Right ventricle myocardium inferior (tissue), 1 donor: ENCODE data around the gene ICA1L. TPM values are rescaled to one million over a fixed set of nuclear protein-coding genes. Genes with fewer than 3 reads are reported as not detected.

Experiments
- ATAC-seq: fragments of 200-7000 bp; cut with Tn5 transposase; one replicate; pipeline ENCODE4 v1.9.1; 2020; ENCODE audit warnings: mild to moderate bottlenecking, moderate library complexity
- DNase-seq: peaks from one replicate; pipeline ENCODE4 v3.0.0; 2021; ENCODE audit errors: missing footprints
- intact Hi-C: fragments of 100-400 bp; cut with DNase I; formaldehyde crosslinking; loops from one replicate; pipeline ENCODE4 v1.11.0; 2022
- total RNA-seq: library from RNA; stranded (reverse); fragmentation: NEBNext Ultra II Directional; extraction: Animal tissue kit (Norgen Biotek cat#: 25700); gene quantifications from one replicate; pipeline ENCODE4 v1.2.1, GENCODE V29; 2021
- donor health status: DM: no; HTN: yes; CAD: no; lungs with severe emphysema.

ICA1L gene
- total RNA-seq, 1 donor from 2014 or later: 4.6 TPM

GRCh38 chr2:202760848-202761247 is 110.7 kb downstream of the ICA1L start:
- intact Hi-C loops: no loop called here
- no peak for DNase-seq
- ATAC-seq: no peak

GRCh38 chr2:202758604-202759003 is 113.0 kb downstream of the ICA1L start:
- DNase-seq (no peak), ATAC-seq (no peak)
- intact Hi-C loops: no loop called here

- intact Hi-C loops: no loop called here
- no peak for DNase-seq
- no peak for ATAC-seq
Measured at GRCh38 chr2:202758128-202758527, 113.4 kb downstream of the ICA1L start.

GRCh38 chr2:202757339-202757738 is 114.2 kb downstream of the ICA1L start:
- intact Hi-C loops: no loop called here
- ATAC-seq (no peak), DNase-seq (no peak)

- no peak for DNase-seq
- intact Hi-C loops: no loop called here
- ATAC-seq: no peak
Measured at GRCh38 chr2:202756598-202756997, 115.0 kb downstream of the ICA1L start.

GRCh38 chr2:202754936-202755335 is 116.6 kb downstream of the ICA1L start:
- no peak for DNase-seq
- intact Hi-C loops: no loop called here
- ATAC-seq: no peak

- intact Hi-C loops: no loop called here
- no peak for DNase-seq
- ATAC-seq: no peak
Measured at GRCh38 chr2:202752071-202752470, 119.5 kb downstream of the ICA1L start.

GRCh38 chr2:202750763-202751427 is 120.7 kb downstream of the ICA1L start:
- intact Hi-C loops: no loop called here
- no peak for DNase-seq
- ATAC-seq: no peak

- intact Hi-C loops: no loop called here
- DNase-seq: no peak
- no peak for ATAC-seq
Measured at GRCh38 chr2:202749477-202749876, 122.1 kb downstream of the ICA1L start.

GRCh38 chr2:202743613-202744012 is 128.0 kb downstream of the ICA1L start:
- no peak for DNase-seq
- ATAC-seq: no peak
- intact Hi-C loops: no loop called here

- no peak for ATAC-seq
- no peak for DNase-seq
- intact Hi-C loops: no loop called here
Measured at GRCh38 chr2:202736826-202737225, 134.7 kb downstream of the ICA1L start.

- DNase-seq: no peak
- intact Hi-C loops: no loop called here
- no peak for ATAC-seq
Measured at GRCh38 chr2:202726070-202726469, 145.5 kb downstream of the ICA1L start.

GRCh38 chr2:202723746-202724145 is 147.8 kb downstream of the ICA1L start:
- no peak for ATAC-seq
- intact Hi-C loops: no loop called here

More at GRCh38 chr2:202723746-202724145, 147.8 kb downstream of the ICA1L start:
- DNase-seq: no peak

Other genes with a start within 250 kb of the ICA1L start
- gene FAM117B, start 236.8 kb downstream of the ICA1L start, total RNA-seq: 2.4 TPM
- gene WDR12, start 39.9 kb upstream of the ICA1L start, total RNA-seq: 54.1 TPM
- 5.2 TPM for gene CARF, start 40.5 kb upstream of the ICA1L start, total RNA-seq
- gene NBEAL1, start 143.1 kb upstream of the ICA1L start, total RNA-seq: 14.1 TPM